ENCODE results near the gene HMCN1.

GRCh38 chr1:186055846-186056245 lies 321.7 kb downstream of the HMCN1 start:
- TF ChIP-seq CTCF (IDR thresholded peaks at IDR 0.05) (no peak), EP300 (IDR thresholded peaks at IDR 0.05) (no peak), POLR2A (IDR thresholded peaks at IDR 0.05) (no peak)

Data from upper lobe of left lung (tissue), 4 donors.